ENCODE results near the gene BACE1. TPM values are rescaled to one million over a fixed set of nuclear protein-coding genes. Genes with fewer than 3 reads are reported as not detected.

Gene BACE1
- total and polyA plus RNA-seq, 2 experiments from 2014 or later: 2.4 to 7.2 TPM

DNA sequence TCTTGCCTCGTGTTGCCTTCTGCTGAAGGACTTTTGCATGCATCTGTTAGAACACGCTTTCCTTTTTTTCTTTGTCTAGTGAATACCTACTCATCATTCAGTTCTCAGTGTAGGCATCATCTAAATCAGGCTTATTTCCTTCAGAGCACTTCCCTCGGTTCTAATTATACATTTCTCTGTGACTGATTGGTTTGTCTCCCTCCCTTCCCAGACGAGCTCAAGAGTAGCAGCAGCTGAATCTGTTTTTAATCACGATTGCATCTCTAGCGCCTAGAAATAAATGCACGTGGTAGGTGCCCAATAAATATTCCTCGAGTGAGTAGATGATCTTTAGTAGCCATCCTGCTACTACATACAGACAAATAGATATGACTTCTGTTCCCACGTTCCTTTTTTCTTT lies 17.9 kb upstream of the BACE1 start:
- H3K4me3 ChIP-seq: no peak overlapping the region
- DNase-seq (ENCODE audit: low spot score) (no peak), ATAC-seq (no peak)
- Mint-ChIP-seq H3K9me3 (no peaks in the 10 kb centered on the region), H3K36me3 (ENCODE audit: low read depth) (no peaks in the 10 kb centered on the region), H3K27ac (no peak overlapping the region), H3K27me3 (ENCODE audit: insufficient read depth, low read depth, poor library complexity) (no peaks in the 10 kb centered on the region), H3K4me1 (no peaks in the 10 kb centered on the region), H3K4me3 (no peak overlapping the region)
- H3K4me2 ChIP-seq: no peak overlapping the region
- no peaks in the 10 kb centered on the region for H3K4me1 ChIP-seq (ENCODE audit: insufficient read depth)
- no peaks in the 10 kb centered on the region for H3K79me2 ChIP-seq (replicated peaks; ENCODE audit: insufficient read depth)
- H3F3A ChIP-seq (replicated peaks; ENCODE audit: low read depth): no peaks in the 10 kb centered on the region
- H3K36me3 ChIP-seq (ENCODE audit: insufficient read depth): no peaks in the 10 kb centered on the region
- no peaks in the 10 kb centered on the region for H3K27me3 ChIP-seq (ENCODE audit: insufficient read depth)
- no peak overlapping the region for H2AFZ ChIP-seq
- TF ChIP-seq ZNF331 (CRISPR knock-in tag; IDR thresholded peaks at IDR 0.05; ENCODE audit: low read depth) (no peak), EZH2 (IDR thresholded peaks at IDR 0.05; ENCODE audit: low read depth, unreplicated experiment) (no peak), STAT1 (IDR thresholded peaks at IDR 0.05; ENCODE audit: unreplicated experiment) (no peak), EZH2phosphoT487 (IDR thresholded peaks at IDR 0.05; ENCODE audit: unreplicated experiment) (no peak), NANOG (IDR thresholded peaks at IDR 0.05; ENCODE audit: borderline replicate concordance) (no peak), JUNB (IDR thresholded peaks at IDR 0.05; ENCODE audit: unreplicated experiment) (no peak), CREB1 (CRISPR knock-in tag; IDR thresholded peaks at IDR 0.05; ENCODE audit: low read depth) (no peak), ZNF114 (CRISPR knock-in tag; IDR thresholded peaks at IDR 0.05) (no peak), POLR2AphosphoS5 (IDR thresholded peaks at IDR 0.05; ENCODE audit: low read depth) (no peak)
- TF ChIP-seq, protein P1, sequence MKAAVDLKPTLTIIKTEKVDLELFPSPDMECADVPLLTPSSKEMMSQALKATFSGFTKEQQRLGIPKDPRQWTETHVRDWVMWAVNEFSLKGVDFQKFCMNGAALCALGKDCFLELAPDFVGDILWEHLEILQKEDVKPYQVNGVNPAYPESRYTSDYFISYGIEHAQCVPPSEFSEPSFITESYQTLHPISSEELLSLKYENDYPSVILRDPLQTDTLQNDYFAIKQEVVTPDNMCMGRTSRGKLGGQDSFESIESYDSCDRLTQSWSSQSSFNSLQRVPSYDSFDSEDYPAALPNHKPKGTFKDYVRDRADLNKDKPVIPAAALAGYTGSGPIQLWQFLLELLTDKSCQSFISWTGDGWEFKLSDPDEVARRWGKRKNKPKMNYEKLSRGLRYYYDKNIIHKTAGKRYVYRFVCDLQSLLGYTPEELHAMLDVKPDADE (IDR thresholded peaks at IDR 0.05): no peak
- TF ChIP-seq, protein P2, sequence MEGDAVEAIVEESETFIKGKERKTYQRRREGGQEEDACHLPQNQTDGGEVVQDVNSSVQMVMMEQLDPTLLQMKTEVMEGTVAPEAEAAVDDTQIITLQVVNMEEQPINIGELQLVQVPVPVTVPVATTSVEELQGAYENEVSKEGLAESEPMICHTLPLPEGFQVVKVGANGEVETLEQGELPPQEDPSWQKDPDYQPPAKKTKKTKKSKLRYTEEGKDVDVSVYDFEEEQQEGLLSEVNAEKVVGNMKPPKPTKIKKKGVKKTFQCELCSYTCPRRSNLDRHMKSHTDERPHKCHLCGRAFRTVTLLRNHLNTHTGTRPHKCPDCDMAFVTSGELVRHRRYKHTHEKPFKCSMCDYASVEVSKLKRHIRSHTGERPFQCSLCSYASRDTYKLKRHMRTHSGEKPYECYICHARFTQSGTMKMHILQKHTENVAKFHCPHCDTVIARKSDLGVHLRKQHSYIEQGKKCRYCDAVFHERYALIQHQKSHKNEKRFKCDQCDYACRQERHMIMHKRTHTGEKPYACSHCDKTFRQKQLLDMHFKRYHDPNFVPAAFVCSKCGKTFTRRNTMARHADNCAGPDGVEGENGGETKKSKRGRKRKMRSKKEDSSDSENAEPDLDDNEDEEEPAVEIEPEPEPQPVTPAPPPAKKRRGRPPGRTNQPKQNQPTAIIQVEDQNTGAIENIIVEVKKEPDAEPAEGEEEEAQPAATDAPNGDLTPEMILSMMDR (conservative IDR thresholded peaks at IDR 0.05; ENCODE audit: low read depth in 2 of 2): no peak
- TF ChIP-seq, protein P3, sequence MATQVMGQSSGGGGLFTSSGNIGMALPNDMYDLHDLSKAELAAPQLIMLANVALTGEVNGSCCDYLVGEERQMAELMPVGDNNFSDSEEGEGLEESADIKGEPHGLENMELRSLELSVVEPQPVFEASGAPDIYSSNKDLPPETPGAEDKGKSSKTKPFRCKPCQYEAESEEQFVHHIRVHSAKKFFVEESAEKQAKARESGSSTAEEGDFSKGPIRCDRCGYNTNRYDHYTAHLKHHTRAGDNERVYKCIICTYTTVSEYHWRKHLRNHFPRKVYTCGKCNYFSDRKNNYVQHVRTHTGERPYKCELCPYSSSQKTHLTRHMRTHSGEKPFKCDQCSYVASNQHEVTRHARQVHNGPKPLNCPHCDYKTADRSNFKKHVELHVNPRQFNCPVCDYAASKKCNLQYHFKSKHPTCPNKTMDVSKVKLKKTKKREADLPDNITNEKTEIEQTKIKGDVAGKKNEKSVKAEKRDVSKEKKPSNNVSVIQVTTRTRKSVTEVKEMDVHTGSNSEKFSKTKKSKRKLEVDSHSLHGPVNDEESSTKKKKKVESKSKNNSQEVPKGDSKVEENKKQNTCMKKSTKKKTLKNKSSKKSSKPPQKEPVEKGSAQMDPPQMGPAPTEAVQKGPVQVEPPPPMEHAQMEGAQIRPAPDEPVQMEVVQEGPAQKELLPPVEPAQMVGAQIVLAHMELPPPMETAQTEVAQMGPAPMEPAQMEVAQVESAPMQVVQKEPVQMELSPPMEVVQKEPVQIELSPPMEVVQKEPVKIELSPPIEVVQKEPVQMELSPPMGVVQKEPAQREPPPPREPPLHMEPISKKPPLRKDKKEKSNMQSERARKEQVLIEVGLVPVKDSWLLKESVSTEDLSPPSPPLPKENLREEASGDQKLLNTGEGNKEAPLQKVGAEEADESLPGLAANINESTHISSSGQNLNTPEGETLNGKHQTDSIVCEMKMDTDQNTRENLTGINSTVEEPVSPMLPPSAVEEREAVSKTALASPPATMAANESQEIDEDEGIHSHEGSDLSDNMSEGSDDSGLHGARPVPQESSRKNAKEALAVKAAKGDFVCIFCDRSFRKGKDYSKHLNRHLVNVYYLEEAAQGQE (IDR thresholded peaks at IDR 0.05; ENCODE audit: unreplicated experiment): no peak
- TF ChIP-seq, protein P4, sequence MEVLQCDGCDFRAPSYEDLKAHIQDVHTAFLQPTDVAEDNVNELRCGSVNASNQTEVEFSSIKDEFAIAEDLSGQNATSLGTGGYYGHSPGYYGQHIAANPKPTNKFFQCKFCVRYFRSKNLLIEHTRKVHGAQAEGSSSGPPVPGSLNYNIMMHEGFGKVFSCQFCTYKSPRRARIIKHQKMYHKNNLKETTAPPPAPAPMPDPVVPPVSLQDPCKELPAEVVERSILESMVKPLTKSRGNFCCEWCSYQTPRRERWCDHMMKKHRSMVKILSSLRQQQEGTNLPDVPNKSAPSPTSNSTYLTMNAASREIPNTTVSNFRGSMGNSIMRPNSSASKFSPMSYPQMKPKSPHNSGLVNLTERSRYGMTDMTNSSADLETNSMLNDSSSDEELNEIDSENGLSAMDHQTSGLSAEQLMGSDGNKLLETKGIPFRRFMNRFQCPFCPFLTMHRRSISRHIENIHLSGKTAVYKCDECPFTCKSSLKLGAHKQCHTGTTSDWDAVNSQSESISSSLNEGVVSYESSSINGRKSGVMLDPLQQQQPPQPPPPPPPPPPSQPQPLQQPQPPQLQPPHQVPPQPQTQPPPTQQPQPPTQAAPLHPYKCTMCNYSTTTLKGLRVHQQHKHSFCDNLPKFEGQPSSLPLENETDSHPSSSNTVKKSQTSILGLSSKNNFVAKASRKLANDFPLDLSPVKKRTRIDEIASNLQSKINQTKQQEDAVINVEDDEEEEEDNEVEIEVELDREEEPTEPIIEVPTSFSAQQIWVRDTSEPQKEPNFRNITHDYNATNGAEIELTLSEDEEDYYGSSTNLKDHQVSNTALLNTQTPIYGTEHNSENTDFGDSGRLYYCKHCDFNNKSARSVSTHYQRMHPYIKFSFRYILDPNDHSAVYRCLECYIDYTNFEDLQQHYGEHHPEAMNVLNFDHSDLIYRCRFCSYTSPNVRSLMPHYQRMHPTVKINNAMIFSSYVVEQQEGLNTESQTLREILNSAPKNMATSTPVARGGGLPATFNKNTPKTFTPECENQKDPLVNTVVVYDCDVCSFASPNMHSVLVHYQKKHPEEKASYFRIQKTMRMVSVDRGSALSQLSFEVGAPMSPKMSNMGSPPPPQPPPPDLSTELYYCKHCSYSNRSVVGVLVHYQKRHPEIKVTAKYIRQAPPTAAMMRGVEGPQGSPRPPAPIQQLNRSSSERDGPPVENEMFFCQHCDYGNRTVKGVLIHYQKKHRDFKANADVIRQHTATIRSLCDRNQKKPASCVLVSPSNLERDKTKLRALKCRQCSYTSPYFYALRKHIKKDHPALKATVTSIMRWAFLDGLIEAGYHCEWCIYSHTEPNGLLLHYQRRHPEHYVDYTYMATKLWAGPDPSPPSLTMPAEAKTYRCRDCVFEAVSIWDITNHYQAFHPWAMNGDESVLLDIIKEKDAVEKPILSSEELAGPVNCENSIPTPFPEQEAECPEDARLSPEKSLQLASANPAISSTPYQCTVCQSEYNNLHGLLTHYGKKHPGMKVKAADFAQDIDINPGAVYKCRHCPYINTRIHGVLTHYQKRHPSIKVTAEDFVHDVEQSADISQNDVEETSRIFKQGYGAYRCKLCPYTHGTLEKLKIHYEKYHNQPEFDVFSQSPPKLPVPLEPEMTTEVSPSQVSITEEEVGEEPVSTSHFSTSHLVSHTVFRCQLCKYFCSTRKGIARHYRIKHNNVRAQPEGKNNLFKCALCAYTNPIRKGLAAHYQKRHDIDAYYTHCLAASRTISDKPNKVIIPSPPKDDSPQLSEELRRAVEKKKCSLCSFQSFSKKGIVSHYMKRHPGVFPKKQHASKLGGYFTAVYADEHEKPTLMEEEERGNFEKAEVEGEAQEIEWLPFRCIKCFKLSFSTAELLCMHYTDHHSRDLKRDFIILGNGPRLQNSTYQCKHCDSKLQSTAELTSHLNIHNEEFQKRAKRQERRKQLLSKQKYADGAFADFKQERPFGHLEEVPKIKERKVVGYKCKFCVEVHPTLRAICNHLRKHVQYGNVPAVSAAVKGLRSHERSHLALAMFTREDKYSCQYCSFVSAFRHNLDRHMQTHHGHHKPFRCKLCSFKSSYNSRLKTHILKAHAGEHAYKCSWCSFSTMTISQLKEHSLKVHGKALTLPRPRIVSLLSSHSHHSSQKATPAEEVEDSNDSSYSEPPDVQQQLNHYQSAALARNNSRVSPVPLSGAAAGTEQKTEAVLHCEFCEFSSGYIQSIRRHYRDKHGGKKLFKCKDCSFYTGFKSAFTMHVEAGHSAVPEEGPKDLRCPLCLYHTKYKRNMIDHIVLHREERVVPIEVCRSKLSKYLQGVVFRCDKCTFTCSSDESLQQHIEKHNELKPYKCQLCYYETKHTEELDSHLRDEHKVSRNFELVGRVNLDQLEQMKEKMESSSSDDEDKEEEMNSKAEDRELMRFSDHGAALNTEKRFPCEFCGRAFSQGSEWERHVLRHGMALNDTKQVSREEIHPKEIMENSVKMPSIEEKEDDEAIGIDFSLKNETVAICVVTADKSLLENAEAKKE (CRISPR knock-in tag; IDR thresholded peaks at IDR 0.05): no peak
- H3K27ac ChIP-seq (ENCODE audit: low read depth): no peak overlapping the region
- H3K9me2 ChIP-seq (ENCODE audit: insufficient read depth): no peaks in the 10 kb centered on the region
- H4K20me1 ChIP-seq (replicated peaks; ENCODE audit: insufficient read depth): no peaks in the 10 kb centered on the region

Measured in GM23338 (cell line).